GM19452 (cell line): ENCODE results near the gene OTUD5.
"Not testable (repeated sequence)": the region's sequence is repeated elsewhere in the genome, so short reads cannot be mapped to it uniquely, and the experiment has no call there.

Experiments
- ATAC-seq: cut with Tn5 transposase; IDR thresholded peaks from one replicate; pipeline ENCODE4 v1.9.1; 2021; ENCODE audit not compliant: unreplicated experiment

The OTUD5 gene

DNA sequence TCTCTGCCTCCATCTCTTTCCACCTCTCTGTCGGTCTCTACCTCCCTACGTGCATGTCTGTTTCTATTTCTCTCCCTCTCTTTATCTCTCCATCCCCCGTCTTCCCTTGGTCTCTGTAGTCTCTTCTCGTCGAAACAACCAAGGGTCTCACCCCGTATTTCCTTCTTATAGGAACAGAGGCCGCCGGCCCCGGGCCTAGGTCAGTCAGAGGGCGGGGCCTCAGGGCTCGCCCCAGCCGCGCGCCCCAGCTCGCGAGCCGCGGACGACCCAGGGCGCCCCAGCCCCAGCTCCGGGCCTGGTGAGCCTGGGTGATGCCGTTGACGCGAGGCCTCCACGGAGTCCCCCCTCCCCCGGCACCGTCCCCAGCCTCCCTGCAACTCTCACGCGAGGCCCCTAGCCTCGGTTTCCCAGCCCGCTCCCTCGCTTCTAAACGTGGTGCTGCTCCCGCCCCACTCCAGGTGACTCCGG is 66.4 kb downstream of the OTUD5 start:
- peak; percentile 50 for ATAC-seq

DNA sequence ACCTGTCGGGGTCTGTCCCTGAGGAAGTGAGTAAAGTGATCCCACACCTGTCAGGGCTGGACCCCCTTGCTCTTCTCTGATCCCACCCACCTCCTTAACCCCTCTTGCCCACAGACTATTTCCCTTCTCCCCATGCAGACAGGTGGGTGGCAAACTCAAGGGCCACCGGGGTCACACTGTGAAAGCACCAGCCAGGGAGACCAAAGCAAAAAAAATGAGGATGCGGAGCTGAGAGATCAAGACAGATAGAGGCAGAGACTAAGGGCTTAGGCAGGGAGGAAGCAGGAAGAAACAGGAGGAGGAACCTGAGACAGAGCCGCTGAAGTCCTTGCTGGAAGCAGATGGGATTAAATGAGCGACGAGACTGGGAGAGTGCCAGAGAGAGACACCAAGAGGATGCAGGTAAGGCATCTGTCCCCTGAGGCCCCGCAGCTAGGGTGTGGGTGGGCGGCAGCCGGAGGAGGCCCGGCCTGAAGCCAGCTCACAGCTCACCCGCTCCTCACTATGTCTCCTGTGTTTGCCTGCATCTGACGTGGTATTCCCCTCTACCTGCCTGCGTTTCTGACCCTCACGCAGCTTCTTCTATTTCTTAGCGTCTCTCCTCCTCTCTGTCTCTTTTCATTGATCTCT is 67.0 kb downstream of the OTUD5 start:
- ATAC-seq: no peak

DNA sequence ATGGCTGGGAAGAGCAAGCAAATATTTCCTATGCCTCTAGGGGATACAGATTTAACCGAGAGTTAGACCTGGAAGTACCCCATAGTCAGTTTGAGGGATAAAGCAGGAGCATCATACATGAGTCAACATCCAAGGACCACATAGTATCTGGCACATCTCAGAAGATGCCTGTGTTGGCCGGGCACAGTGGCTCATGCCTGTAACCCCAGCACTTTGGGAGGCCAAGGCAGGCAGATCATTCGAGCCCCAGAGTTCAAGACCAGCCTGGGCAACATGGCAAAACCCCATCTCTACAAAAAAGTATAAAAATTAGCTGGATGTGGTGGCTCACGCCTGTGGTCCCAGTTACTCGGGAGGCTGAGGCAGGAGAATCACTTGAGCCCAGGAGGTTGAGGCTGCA is 70.8 kb downstream of the OTUD5 start:
- ATAC-seq: not testable (repeated sequence)

DNA sequence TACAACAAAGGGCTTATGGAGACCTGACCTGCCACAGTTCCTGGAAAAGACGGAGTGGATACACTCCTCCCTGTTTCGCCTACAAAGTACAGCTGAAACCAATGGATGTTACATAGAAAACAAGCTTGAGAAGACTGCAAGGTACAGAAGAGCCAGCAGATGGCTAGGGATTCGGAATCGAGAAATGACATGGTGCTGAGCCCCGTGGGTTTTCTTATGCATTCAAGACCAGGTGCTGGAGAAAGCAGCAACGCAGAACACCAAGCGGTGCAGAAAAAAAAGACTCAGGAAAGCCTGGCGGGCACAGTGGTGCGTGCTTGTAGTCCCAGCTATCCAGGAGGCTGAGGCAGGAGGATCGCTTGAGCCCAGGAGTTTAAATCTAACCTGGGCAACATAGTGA is 73.7 kb downstream of the OTUD5 start:
- no peak for ATAC-seq

DNA sequence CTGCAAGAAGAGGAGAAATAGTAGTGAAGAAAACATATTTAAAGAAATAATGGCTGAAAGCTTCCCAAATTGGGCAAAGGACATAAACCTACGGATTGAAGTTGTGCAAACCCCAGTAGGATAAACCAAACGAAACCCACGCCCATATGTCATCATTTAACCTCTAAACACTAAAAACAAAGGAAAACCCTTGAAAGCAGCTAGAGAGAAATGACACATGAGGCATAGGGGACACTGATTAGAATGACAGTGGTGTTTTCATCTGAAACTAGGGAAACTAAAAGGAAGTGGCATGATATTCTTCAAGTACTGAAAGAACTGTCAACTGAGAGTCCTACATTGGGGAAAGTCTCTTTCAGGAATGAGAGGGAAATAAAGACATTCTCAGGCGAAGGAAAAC is 80.5 kb downstream of the OTUD5 start:
- not testable (repeated sequence) for ATAC-seq
